ENCODE data around the gene RPS6KA1.
"Not testable (repeated sequence)": the region's sequence is repeated elsewhere in the genome, so short reads cannot be mapped to it uniquely, and the experiment has no call there.

RPS6KA1 gene

GRCh38 chr1:26602378-26602959 lies 72.9 kb downstream of the RPS6KA1 start:
- DNase-seq (ENCODE audit: low read depth) = no peak

DNA sequence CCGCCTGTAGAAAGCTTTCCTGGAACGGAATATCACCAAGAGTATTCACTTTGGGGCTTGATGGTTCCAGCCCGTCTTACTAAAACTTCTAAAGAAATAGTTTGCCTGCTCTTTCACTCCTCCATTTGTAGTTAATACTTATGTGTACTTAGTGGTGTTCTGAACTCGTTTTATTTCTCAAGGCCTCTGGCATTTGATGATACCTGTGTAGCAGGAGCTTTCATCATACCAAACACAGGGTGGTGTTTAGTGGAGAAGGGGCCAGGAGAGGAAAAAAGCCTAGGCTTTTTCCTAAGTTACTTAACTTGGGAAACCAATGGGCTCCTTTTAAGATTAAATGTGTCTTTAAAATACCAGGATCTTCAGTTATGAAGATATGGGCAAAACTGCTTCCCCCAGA lies 74.3 kb downstream of the RPS6KA1 start:
- DNase-seq (ENCODE audit: low read depth) = no peak

DNA sequence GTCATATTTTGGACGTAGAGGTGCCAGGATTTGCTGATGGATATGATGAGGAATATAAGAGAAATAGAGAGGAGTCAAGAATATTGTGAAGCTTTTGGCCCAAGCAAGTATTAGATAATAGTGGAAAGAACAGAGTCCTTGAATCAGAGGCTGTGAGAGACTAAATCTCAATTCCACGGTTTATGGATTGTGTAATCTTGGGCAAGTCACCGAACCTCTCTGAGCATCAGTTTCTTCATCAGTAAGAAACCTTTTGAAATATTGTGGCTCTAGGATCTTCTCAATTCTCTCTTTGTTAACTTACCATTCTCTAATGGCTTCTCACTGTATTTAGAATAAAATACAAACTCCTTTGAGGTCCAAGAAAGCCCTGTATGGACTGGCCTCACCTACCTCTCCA lies 77.6 kb downstream of the RPS6KA1 start:
- DNase-seq (ENCODE audit: low read depth) = no peak

DNA sequence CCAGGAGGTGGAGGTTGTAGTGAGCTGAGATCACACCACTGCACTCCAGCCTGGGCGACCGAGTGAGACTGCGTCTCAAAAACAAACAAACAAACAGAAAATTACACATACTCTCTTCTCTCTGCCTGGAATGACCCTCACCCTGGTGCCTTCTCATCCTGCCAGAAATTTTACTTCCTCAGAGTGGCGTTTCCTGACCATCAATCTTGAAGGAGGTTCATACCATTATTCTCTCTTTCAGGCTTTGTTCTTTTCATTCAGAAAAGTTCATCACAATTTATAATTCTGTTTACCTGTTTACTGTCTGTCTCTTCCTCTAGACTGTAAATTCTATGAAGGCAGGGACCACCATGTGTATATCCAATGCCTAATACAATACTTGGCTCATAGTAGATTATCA lies 79.3 kb downstream of the RPS6KA1 start:
- no peak for DNase-seq (ENCODE audit: low read depth)

DNA sequence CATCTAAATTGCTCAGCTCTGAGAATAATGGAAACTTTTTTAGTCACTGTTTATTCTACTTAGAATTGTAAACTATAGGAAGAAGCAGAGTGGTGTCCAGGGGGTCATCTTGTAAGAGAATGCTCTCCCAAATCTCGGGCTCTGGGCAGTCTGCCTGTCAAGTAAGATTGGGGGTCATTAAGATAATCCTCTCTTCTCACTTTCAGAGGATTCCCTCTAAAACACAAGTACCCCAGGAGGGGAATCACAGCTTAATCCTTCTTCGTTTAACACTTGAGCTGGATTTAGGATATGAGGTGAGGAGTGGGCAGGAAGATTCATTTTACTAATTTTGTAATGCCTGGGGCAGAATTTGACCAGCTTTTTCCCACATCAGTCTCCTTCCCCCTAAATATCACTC lies 81.2 kb downstream of the RPS6KA1 start:
- no peak for DNase-seq (ENCODE audit: low read depth)

DNA sequence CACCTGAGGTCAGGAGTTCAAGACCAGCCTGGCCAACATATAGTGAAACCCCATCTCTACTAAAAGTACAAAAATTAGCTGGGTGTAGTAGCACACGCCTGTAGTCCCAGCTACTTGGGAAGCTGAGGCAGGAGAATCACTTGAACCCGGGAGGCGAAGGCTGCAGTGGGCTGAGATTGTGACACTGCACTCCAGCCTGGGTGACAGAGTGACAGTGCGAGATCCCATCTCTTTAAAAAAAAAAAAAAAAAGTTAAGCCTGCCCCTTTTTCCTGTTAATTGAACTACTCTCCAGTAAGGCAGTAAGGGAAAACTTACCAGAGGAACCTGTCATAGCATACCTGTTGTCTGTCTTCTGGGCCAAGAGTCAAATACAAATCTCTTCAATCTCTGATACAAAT lies 83.1 kb downstream of the RPS6KA1 start:
- not testable (repeated sequence) for DNase-seq (ENCODE audit: low read depth)

GRCh38 chr1:26614655-26615411 lies 85.3 kb downstream of the RPS6KA1 start:
- DNase-seq (ENCODE audit: low read depth) = no peak

- no peak for DNase-seq (ENCODE audit: low read depth)
These were observed 87.3 kb downstream of the RPS6KA1 start for GRCh38 chr1:26616881-26617280.

GRCh38 chr1:26618561-26618960 lies 89.0 kb downstream of the RPS6KA1 start:
- DNase-seq (ENCODE audit: low read depth) = no peak
